GM23338 (cell line): ENCODE data around the gene BNC2. TPM values are rescaled to one million over a fixed set of nuclear protein-coding genes. Genes with fewer than 3 reads are reported as not detected.

Source experiments
- ATAC-seq: fragments of 200-7000 bp; cut with Tn5 transposase; 3 replicates; pipeline ENCODE4 v1.9.1; 2020
- DNase-seq: peaks from one replicate; pipeline ENCODE4 v3.0.0-alpha.2; 2015; ENCODE audit warnings: low spot score
- H2AFZ ChIP-seq: fragments of 200-600 bp; sonication (generic); 2 replicates; pipeline ENCODE4 v1.8.0; 2016; ENCODE audit warnings: antibody characterized with exemption, mild to moderate bottlenecking, moderate library complexity
- H3F3A ChIP-seq: fragments of 200-600 bp; sonication (generic); replicated peaks from 2 replicates; pipeline ENCODE4 v1.8.0; 2017; ENCODE audit warnings: antibody characterized with exemption, mixed run types, low read depth
- H3K27ac ChIP-seq: fragments of 200-600 bp; sonication (generic); 2 replicates; pipeline ENCODE4 v1.6.1; 2016; ENCODE audit warnings: low read depth
- H3K27me3 ChIP-seq: fragments of 200-600 bp; sonication (generic); 2 replicates; pipeline ENCODE4 v1.8.0; 2016; ENCODE audit warnings: mild to moderate bottlenecking, mixed run types, moderate library complexity; ENCODE audit not compliant: insufficient read depth
- H3K36me3 ChIP-seq: fragments of 200-600 bp; sonication (generic); 2 replicates; pipeline ENCODE4 v1.8.0; 2016; ENCODE audit warnings: mild to moderate bottlenecking; ENCODE audit not compliant: insufficient read depth
- H3K4me1 ChIP-seq: fragments of 200-600 bp; sonication (generic); 2 replicates; pipeline ENCODE4 v1.8.0; 2016; ENCODE audit warnings: mild to moderate bottlenecking, moderate library complexity; ENCODE audit not compliant: insufficient read depth
- H3K4me2 ChIP-seq: fragments of 200-600 bp; sonication (generic); 2 replicates; pipeline ENCODE4 v1.7.1; 2017; ENCODE audit warnings: mixed run types
- H3K4me3 ChIP-seq: fragments of 200-600 bp; sonication (generic); 2 replicates; pipeline ENCODE4 v1.6.1; 2016; ENCODE audit warnings: mixed run types
- H3K79me2 ChIP-seq: fragments of 200-600 bp; sonication (generic); replicated peaks from 2 replicates; pipeline ENCODE4 v1.8.0; 2017; ENCODE audit warnings: mild to moderate bottlenecking; ENCODE audit not compliant: insufficient read depth
- H3K9me2 ChIP-seq: fragments of 200-600 bp; sonication (generic); 2 replicates; pipeline ENCODE4 v1.8.0; 2017; ENCODE audit not compliant: insufficient read depth
- H4K20me1 ChIP-seq: fragments of 200-600 bp; sonication (generic); replicated peaks from 2 replicates; pipeline ENCODE4 v1.8.0; 2017; ENCODE audit warnings: mild to moderate bottlenecking; ENCODE audit not compliant: insufficient read depth
- H3K27ac Mint-ChIP-seq: 2 replicates; pipeline ENCODE4 v1.8.0; 2020; ENCODE audit warnings: inconsistent platforms, mild to moderate bottlenecking, moderate library complexity, mixed read lengths
- H3K27me3 Mint-ChIP-seq: 3 replicates; pipeline ENCODE4 v1.8.0; 2022; ENCODE audit warnings: low read depth, mild to moderate bottlenecking, moderate library complexity, mixed read lengths, inconsistent platforms; ENCODE audit not compliant: insufficient read depth, poor library complexity
- H3K36me3 Mint-ChIP-seq: 3 replicates; pipeline ENCODE4 v1.8.0; 2021; ENCODE audit warnings: low read depth, mild to moderate bottlenecking, inconsistent platforms, moderate library complexity, mixed read lengths
- H3K4me1 Mint-ChIP-seq: 3 replicates; pipeline ENCODE4 v1.8.0; 2020; ENCODE audit warnings: mild to moderate bottlenecking, inconsistent platforms, mixed read lengths
- H3K4me3 Mint-ChIP-seq: 3 replicates; pipeline ENCODE4 v1.8.0; 2021; ENCODE audit warnings: moderate library complexity, mild to moderate bottlenecking, inconsistent platforms, mixed read lengths
- H3K9me3 Mint-ChIP-seq: 3 replicates; pipeline ENCODE4 v1.8.0; 2020; ENCODE audit warnings: moderate library complexity, mild to moderate bottlenecking, inconsistent platforms, mixed read lengths
- POLR2AphosphoS5 ChIP-seq: IDR thresholded peaks from 2 replicates; pipeline ENCODE4 v1.6.1; 2016; ENCODE audit warnings: antibody characterized with exemption, low read depth
- ZNF331 ChIP-seq: fragments of 250-450 bp; sonication (Bioruptor Pico); IDR thresholded peaks from 2 replicates; pipeline ENCODE4 v1.5.0; 2020; ENCODE audit warnings: low read depth, mild to moderate bottlenecking, moderate library complexity
- polyA plus RNA-seq: library from polyadenylated mRNA; unstranded; fragments of >200 nt; fragmentation: Nextera tagmentation; extraction: Ambion mirVana; gene quantifications from 2 replicates; pipeline ENCODE4 v1.2.1, GENCODE V29; 2016
- total RNA-seq: library from RNA; depleted of rRNA; stranded (reverse); fragments of >200 nt; shearing (Covaris generic); gene quantifications from 2 replicates; pipeline ENCODE4 v1.2.3, GENCODE V29; 2014
- TF ChIP-seq, protein P1 (sequence below): fragments of 250-450 bp; sonication (Bioruptor Pico); IDR thresholded peaks from 2 replicates; pipeline ENCODE4 v1.5.0; 2020; ENCODE audit warnings: mild to moderate bottlenecking, moderate library complexity

BNC2 gene
- total and polyA plus RNA-seq, 2 experiments from 2014 or later, result 12.7 to 13.2 TPM

DNA sequence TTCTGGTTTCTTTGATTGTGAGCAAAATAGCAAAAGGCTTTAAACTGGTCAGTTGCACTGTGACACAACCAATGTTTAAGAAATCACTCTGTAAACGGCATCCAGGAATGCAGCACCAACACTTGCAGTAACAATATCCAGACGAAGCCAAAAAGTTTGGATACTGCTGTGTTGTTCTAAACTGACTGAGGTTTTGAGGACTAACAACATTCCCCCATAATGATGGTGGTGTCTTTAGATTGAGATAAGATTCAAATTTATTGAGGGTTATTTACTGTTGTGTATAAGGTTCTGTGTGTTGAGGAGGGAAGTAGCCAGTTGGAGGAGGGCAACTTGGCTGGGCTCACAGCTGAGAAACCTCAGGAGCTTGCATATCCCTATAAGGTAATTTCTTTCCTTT, 353.6 kb downstream of the BNC2 start:
- Histone ChIP-seq H3K27me3 (no peaks in the 10 kb centered on the region), H3K4me1 (peaks cover 48% of the 10 kb centered on the region), H4K20me1 (no peaks in the 10 kb centered on the region), H3F3A (peaks cover 5% of the 10 kb centered on the region; the same call in 1 of the 2 replicates), H3K4me2 (peak overlapping the region; percentile 50; the same call in 1 of the 2 replicates), H3K79me2 (no peaks in the 10 kb centered on the region), H2AFZ (no peak overlapping the region), H3K9me2 (no peaks in the 10 kb centered on the region), H3K27ac (peak overlapping the region; percentile 36), H3K36me3 (no peaks in the 10 kb centered on the region), H3K4me3 (no peak overlapping the region)
- TF ChIP-seq ZNF331 (CRISPR knock-in tag), result no peak
- Mint-ChIP-seq H3K4me3 (no peak overlapping the region), H3K27ac (peak overlapping the region; percentile 86), H3K36me3 (no peaks in the 10 kb centered on the region), H3K9me3 (no peaks in the 10 kb centered on the region), H3K27me3 (peaks cover 2% of the 10 kb centered on the region), H3K4me1 (peaks cover 73% of the 10 kb centered on the region)
- no peak for ATAC-seq
- no peak for DNase-seq

DNA sequence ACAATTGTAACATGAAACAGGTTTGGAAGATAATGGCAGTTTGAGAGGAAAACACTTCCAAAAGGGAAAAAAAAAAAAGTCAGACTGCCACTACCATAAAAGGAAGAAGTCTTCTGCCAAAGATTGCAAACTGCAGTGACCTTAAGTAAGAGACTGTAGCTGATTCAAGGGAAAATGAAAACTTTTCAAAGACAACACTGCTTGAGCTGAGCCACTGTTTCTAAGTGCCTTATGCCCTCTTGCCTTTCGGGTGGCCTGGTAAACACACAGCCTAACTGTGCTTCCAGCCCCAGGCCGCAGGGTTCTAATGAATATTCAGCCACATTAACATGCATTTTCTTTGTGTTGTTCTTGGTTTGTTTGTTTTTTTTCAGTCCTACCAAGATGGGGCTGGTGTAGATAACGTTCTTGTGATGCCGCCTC, 354.6 kb downstream of the BNC2 start:
- H3K36me3 ChIP-seq, result no peaks in the 10 kb centered on the region
- H3K4me3 ChIP-seq, result peak overlapping the region; percentile 7; the same call in 1 of the 2 replicates
- H3K27ac ChIP-seq, result peak overlapping the region; percentile 76
- H3K36me3 Mint-ChIP-seq, result no peaks in the 10 kb centered on the region
- H2AFZ ChIP-seq, result no peak overlapping the region
- peaks cover 5% of the 10 kb centered on the region; the same call in 1 of the 2 replicates for H3F3A ChIP-seq
- peak overlapping the region; percentile 95 for H3K27ac Mint-ChIP-seq
- peaks cover 44% of the 10 kb centered on the region for H3K4me1 ChIP-seq
- no peaks in the 10 kb centered on the region for H3K79me2 ChIP-seq
- peak; percentile 91 for DNase-seq
- H3K4me3 Mint-ChIP-seq, result peak overlapping the region; percentile 46; the same call in 2 of the 3 replicates
- peak overlapping the region; percentile 62 for H3K4me2 ChIP-seq
- H4K20me1 ChIP-seq, result no peaks in the 10 kb centered on the region
- no peaks in the 10 kb centered on the region for H3K9me3 Mint-ChIP-seq
- peak; percentile 83 for ATAC-seq
- no peaks in the 10 kb centered on the region for H3K27me3 Mint-ChIP-seq
- peaks cover 65% of the 10 kb centered on the region for H3K4me1 Mint-ChIP-seq
- no peak for TF ChIP-seq POLR2AphosphoS5
- TF ChIP-seq, protein P1, sequence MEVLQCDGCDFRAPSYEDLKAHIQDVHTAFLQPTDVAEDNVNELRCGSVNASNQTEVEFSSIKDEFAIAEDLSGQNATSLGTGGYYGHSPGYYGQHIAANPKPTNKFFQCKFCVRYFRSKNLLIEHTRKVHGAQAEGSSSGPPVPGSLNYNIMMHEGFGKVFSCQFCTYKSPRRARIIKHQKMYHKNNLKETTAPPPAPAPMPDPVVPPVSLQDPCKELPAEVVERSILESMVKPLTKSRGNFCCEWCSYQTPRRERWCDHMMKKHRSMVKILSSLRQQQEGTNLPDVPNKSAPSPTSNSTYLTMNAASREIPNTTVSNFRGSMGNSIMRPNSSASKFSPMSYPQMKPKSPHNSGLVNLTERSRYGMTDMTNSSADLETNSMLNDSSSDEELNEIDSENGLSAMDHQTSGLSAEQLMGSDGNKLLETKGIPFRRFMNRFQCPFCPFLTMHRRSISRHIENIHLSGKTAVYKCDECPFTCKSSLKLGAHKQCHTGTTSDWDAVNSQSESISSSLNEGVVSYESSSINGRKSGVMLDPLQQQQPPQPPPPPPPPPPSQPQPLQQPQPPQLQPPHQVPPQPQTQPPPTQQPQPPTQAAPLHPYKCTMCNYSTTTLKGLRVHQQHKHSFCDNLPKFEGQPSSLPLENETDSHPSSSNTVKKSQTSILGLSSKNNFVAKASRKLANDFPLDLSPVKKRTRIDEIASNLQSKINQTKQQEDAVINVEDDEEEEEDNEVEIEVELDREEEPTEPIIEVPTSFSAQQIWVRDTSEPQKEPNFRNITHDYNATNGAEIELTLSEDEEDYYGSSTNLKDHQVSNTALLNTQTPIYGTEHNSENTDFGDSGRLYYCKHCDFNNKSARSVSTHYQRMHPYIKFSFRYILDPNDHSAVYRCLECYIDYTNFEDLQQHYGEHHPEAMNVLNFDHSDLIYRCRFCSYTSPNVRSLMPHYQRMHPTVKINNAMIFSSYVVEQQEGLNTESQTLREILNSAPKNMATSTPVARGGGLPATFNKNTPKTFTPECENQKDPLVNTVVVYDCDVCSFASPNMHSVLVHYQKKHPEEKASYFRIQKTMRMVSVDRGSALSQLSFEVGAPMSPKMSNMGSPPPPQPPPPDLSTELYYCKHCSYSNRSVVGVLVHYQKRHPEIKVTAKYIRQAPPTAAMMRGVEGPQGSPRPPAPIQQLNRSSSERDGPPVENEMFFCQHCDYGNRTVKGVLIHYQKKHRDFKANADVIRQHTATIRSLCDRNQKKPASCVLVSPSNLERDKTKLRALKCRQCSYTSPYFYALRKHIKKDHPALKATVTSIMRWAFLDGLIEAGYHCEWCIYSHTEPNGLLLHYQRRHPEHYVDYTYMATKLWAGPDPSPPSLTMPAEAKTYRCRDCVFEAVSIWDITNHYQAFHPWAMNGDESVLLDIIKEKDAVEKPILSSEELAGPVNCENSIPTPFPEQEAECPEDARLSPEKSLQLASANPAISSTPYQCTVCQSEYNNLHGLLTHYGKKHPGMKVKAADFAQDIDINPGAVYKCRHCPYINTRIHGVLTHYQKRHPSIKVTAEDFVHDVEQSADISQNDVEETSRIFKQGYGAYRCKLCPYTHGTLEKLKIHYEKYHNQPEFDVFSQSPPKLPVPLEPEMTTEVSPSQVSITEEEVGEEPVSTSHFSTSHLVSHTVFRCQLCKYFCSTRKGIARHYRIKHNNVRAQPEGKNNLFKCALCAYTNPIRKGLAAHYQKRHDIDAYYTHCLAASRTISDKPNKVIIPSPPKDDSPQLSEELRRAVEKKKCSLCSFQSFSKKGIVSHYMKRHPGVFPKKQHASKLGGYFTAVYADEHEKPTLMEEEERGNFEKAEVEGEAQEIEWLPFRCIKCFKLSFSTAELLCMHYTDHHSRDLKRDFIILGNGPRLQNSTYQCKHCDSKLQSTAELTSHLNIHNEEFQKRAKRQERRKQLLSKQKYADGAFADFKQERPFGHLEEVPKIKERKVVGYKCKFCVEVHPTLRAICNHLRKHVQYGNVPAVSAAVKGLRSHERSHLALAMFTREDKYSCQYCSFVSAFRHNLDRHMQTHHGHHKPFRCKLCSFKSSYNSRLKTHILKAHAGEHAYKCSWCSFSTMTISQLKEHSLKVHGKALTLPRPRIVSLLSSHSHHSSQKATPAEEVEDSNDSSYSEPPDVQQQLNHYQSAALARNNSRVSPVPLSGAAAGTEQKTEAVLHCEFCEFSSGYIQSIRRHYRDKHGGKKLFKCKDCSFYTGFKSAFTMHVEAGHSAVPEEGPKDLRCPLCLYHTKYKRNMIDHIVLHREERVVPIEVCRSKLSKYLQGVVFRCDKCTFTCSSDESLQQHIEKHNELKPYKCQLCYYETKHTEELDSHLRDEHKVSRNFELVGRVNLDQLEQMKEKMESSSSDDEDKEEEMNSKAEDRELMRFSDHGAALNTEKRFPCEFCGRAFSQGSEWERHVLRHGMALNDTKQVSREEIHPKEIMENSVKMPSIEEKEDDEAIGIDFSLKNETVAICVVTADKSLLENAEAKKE (CRISPR knock-in tag), result 0 out of 2 replicates have a peak, but pooled peaks have one; percentile 7
- H3K27me3 ChIP-seq, result no peaks in the 10 kb centered on the region
- no peaks in the 10 kb centered on the region for H3K9me2 ChIP-seq
